HG02610 (cell line): Measurements from ENCODE around the gene SKA1.
"Not testable (repeated sequence)": the region's sequence is repeated elsewhere in the genome, so short reads cannot be mapped to it uniquely, and the experiment has no call there.

ENCODE experiments used
- ATAC-seq: cut with Tn5 transposase; IDR thresholded peaks from one replicate; pipeline ENCODE4 v1.9.1; 2021; ENCODE audit warnings: mild to moderate bottlenecking, moderate library complexity; ENCODE audit not compliant: unreplicated experiment

The SKA1 gene

GRCh38 chr18:50428531-50429206 is 53.8 kb downstream of the SKA1 start:
- ATAC-seq, result no peak

GRCh38 chr18:50429207-50429948 is 54.5 kb downstream of the SKA1 start:
- no peak for ATAC-seq

- no peak for ATAC-seq
Observed at GRCh38 chr18:50432915-50433314, 58.1 kb downstream of the SKA1 start.

GRCh38 chr18:50436742-50437141 is 61.9 kb downstream of the SKA1 start:
- not testable (repeated sequence) for ATAC-seq

- ATAC-seq, result no peak
Observed at GRCh38 chr18:50439460-50440015, 64.7 kb downstream of the SKA1 start.

- no peak for ATAC-seq
Observed at GRCh38 chr18:50441016-50441415, 66.2 kb downstream of the SKA1 start.

- ATAC-seq, result no peak
Observed at GRCh38 chr18:50441501-50441900, 66.7 kb downstream of the SKA1 start.
